Measurements from ENCODE around the gene TMEM214. TPM values are rescaled to one million over a fixed set of nuclear protein-coding genes. Genes with fewer than 3 reads are reported as not detected.

The TMEM214 gene
- total RNA-seq, 1 donor = 70.4 TPM

DNA sequence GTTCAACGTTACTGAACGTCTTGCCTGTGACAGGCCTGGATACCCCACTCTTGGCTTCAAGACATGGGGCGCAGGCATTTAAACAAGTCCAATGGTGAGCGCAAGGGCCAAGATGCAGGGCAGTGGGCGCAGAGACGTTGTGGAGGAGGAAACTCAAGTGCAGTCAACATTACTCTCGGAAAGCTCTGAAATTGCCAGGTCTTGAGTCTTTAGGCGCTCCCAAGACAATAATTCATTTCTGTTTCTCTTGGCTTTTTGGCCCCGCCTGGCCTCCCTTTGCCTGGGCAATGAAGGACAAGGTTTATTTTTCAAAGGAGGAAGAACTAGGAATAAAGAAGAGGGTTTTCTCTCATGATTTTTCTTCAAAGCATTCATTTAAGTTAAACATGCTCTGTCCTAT, 13.3 kb upstream of the TMEM214 start:
- DNase-seq (ENCODE audit: low read depth) = no peak
- H3K4me3 ChIP-seq (ENCODE audit: low read depth, low read length) = no peak overlapping the region
- TF ChIP-seq, protein P1, sequence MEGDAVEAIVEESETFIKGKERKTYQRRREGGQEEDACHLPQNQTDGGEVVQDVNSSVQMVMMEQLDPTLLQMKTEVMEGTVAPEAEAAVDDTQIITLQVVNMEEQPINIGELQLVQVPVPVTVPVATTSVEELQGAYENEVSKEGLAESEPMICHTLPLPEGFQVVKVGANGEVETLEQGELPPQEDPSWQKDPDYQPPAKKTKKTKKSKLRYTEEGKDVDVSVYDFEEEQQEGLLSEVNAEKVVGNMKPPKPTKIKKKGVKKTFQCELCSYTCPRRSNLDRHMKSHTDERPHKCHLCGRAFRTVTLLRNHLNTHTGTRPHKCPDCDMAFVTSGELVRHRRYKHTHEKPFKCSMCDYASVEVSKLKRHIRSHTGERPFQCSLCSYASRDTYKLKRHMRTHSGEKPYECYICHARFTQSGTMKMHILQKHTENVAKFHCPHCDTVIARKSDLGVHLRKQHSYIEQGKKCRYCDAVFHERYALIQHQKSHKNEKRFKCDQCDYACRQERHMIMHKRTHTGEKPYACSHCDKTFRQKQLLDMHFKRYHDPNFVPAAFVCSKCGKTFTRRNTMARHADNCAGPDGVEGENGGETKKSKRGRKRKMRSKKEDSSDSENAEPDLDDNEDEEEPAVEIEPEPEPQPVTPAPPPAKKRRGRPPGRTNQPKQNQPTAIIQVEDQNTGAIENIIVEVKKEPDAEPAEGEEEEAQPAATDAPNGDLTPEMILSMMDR (IDR thresholded peaks at IDR 0.05; ENCODE audit: insufficient read depth, low read depth, low read length) = no peak

GRCh38 chr2:27019931-27020855, 12.6 kb upstream of the TMEM214 start:
- peak; percentile 91 for DNase-seq (ENCODE audit: low read depth)
- H3K4me3 ChIP-seq (ENCODE audit: low read depth, low read length) = no peak overlapping the region
- TF ChIP-seq, protein P1 (IDR thresholded peaks at IDR 0.05; ENCODE audit: insufficient read depth, low read depth, low read length) = no peak

DNA sequence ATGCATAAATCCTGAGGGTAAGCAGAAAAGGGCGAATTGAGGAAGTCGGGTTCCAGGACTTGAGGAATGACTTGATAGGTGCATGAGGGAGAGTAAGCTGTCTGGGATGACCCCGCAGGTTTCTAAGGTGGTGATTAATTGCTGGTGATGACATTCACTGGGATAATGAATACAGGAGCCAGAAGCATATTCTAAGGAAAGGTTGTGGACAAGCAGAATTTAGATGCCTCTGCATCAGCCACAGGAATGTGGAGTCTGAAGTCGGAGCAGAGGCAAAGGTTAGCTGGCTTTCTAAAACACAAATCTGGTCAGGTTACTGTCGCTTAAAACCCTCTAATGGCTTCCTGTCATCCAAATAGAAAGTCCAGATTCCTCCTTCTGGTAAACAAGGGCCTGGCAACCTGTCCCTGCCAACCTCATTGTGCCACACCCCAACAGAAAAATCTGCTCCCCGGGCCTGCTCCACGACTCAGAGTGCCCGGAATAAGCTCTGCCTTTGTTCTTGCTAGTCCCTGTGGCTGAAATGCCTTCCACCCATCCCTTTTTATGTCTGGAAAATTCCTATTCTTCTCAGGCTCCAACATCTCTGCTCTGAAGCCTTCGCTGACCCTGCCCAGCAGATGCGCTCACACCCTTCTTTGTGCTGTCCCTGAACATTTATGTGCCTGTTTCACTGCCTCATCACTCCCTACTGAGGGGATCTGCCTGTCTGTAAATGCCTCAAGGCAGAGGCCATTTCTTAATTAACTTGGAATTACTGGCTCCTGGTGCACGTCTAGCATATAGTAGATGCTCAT, 11.3 kb upstream of the TMEM214 start:
- no peak overlapping the region for H3K4me3 ChIP-seq (ENCODE audit: low read depth, low read length)
- DNase-seq (ENCODE audit: low read depth) = peak; percentile 37
- TF ChIP-seq, protein P1 (IDR thresholded peaks at IDR 0.05; ENCODE audit: insufficient read depth, low read depth, low read length) = no peak

DNA sequence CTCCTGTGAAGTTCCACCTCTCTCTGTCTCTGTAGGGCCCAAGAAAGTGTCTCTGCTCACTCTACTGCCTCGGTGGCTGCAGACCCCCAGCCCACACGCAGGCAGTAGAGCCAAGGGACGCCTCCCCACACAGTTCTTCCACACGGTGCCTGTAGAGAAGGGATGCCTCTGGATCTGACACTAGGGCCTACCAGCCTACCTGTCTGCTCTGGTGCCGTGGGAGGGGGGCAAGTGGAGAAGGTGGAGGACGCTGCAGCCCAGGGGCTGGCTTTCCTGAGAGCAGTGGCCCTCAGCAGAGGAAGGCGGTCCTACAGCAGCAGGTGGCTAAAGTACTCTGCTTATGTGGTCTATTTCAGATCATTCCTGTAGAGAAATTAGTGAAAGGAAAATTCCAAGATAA, 9.0 kb upstream of the TMEM214 start:
- H3K4me3 ChIP-seq (ENCODE audit: low read depth, low read length) = no peak overlapping the region
- no peak for DNase-seq (ENCODE audit: low read depth)
- TF ChIP-seq, protein P1 (IDR thresholded peaks at IDR 0.05; ENCODE audit: insufficient read depth, low read depth, low read length) = no peak

DNA sequence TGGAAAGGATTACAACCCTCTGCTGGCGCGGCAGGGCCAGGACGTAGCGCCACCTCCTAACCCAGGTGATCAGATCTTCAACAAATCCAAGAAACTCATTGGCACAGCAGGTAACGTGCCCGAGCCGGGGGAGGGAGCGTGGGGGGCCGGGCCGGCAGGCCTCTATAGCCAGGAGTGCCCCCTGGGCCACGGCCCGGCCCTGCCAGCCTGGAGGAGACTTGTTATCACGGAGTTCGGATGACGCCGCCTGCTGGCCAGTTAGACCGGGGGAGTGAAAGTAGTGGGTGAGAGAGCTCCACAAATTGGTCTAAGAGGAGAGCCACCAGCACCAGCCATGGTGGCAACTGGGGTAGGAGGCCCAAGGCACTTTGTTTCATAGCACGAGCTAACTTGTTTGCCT, 8.6 kb upstream of the TMEM214 start:
- TF ChIP-seq, protein P1 (IDR thresholded peaks at IDR 0.05; ENCODE audit: insufficient read depth, low read depth, low read length) = peak; percentile 9
- no peak overlapping the region for H3K4me3 ChIP-seq (ENCODE audit: low read depth, low read length)
- DNase-seq (ENCODE audit: low read depth) = no peak

DNA sequence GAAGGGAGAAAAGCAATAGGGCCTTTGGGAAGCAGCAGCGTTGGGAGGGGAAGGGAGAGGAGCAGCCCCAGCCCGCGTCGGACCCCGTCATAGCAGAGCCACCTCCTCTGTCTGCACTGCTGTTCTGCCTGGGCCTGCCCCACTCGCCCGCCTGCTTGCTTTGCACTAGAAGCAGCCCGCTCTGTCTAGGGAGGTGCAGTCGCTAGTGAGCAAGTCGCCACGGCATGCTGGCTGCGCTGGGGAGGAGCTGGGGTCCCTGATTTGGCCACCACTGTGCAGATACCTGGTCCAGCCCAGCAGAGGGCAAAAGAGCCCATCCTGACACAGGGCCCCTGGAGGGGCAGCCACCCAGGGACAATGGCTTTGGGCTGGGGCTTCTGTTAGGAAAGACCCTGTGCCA, 8.0 kb upstream of the TMEM214 start:
- H3K4me3 ChIP-seq (ENCODE audit: low read depth, low read length) = no peak overlapping the region
- no peak for DNase-seq (ENCODE audit: low read depth)
- TF ChIP-seq, protein P1 (IDR thresholded peaks at IDR 0.05; ENCODE audit: insufficient read depth, low read depth, low read length) = no peak

Data from fibroblast of villous mesenchyme (primary cell).